Right lobe of liver (tissue), 6 donors: ENCODE data around the gene OLFML2B. TPM values are rescaled to one million over a fixed set of nuclear protein-coding genes. Genes with fewer than 3 reads are reported as not detected.
A peak's percentile ranks its signal among the peaks of the same experiment; 100 is the strongest.

ENCODE experiments used
- ATAC-seq, 4 donors: fragments of 200-7000 bp; cut with Tn5 transposase; one replicate each; pipeline ENCODE4 v1.9.1; 2020; ENCODE audit warnings: mild to moderate bottlenecking in 4 of 4, moderate library complexity in 4 of 4
- DNase-seq, 3 donors: peaks; one replicate each; pipeline ENCODE4 v3.0.0-alpha.2; 2020
- H3K27ac ChIP-seq, 3 donors: fragments of 200-600 bp; one replicate each; pipeline ENCODE4 v1.8.0; 2022
- H3K27me3 ChIP-seq, 2 donors: fragments of 200-600 bp; one replicate each; pipeline ENCODE4 v1.8.0; 2022
- H3K36me3 ChIP-seq, 4 donors: fragments of 200-600 bp; sonication (generic) in 1 of 4; one replicate each; pipeline versions ENCODE4 v1.5.1 to v1.8.0; 2017 to 2022; ENCODE audit warnings: control low read depth in 1 of 4
- H3K4me1 ChIP-seq, 4 donors: fragments of 200-600 bp; sonication (generic) in 1 of 4; one replicate each; pipeline versions ENCODE4 v1.5.1 to v1.8.0; 2017 to 2022; ENCODE audit warnings: control low read depth in 1 of 4
- H3K4me3 ChIP-seq, 3 donors: fragments of 200-600 bp; one replicate each; pipeline ENCODE4 v1.8.0; 2022
- H3K9me3 ChIP-seq, 4 donors: fragments of 200-600 bp; sonication (generic) in 1 of 4; one replicate each; pipeline versions ENCODE4 v1.5.1 to v1.8.0; 2017 to 2022; ENCODE audit warnings: control low read depth in 1 of 4
- POLR2A ChIP-seq: fragments of 450-650 bp; IDR thresholded peaks from one replicate; pipeline ENCODE4 v1.6.1; 2017; ENCODE audit warnings: antibody characterized with exemption, mild to moderate bottlenecking
- WGBS: methylation state at CpG from one replicate; pipeline ENCODE4 v1.1.6; 2018; ENCODE audit warnings: low coverage, low lambda C conversion rate; ENCODE audit not compliant: insufficient coverage; ENCODE audit errors: missing lambda C conversion rate; 5-methylcytosine and 5-hydroxymethylcytosine counted together
- intact Hi-C, 2 donors: fragments of 100-400 bp; cut with DNase I; formaldehyde crosslinking; loops; one replicate each; pipeline versions ENCODE4 v1.11.2 to v1.14.1; 2022
- total RNA-seq, 6 experiments: library from RNA; depleted of rRNA in 2 of 6; stranded (reverse); fragments of >200 nt in 2 of 6; fragmentation: NEBNext Ultra II Directional in 3 of 6; extraction: Animal tissue kit (Norgen Biotek cat#: 25700) in 3 of 6; gene quantifications; one replicate each; pipeline versions ENCODE4 v1.1.0 to v1.2.4, GENCODE V29; 2016 to 2023
- TF ChIP-seq, protein P1 (sequence below), 4 donors: fragments of 200-600 bp in 3 of 4; fragments of 450-650 bp in 1 of 4; IDR thresholded peaks; one replicate each; pipeline versions ENCODE4 v1.5.1 to v1.8.0; 2016 to 2022; ENCODE audit warnings: antibody characterized with exemption in 4 of 4, mild to moderate bottlenecking in 2 of 4
- donor health status: DM: no; HTN: yes; CAD: no.
- donor health status: DM: no; HTN: no; CAD: no.
- donor health status: DM: no; HTN: no; CAD: no.
- donor health status: DM: no; HTN: yes; CAD: no.
- donor health status: DM: no; HTN: yes; CAD: no.

The OLFML2B gene
- total RNA-seq, 6 experiments from 2014 or later, result 0.37 to 2.1 (median 1.3) TPM

DNA sequence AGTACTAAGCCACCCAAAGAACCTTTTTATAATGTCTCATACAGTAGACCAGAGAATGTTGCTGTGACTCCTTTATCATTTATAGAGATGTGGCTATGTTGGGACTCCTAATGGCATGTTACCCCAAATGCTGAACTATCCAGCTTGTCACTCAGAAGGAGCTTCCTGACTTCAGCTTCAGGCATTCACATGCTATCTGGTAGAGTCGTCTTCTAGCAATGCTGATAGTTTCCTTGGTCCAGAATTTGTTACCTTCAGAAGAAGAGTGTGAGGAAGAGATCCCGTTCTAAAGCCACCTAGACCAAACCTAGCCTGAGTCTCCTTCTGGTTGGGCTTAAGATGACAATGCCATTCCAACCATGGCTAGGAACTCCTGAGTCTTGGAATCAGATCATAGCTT is 68.1 kb downstream of the OLFML2B start:
- intact Hi-C loops, result no loop called here
- H3K4me1 ChIP-seq, result no peaks in the 10 kb centered on the region
- H3K27me3 ChIP-seq, result no peaks in the 10 kb centered on the region
- 80% methylated on average over 2 of the region's 2 CpGs for WGBS
- peaks cover 0 to 9% (median 4%) of the 10 kb centered on the region in 4 donors for H3K36me3 ChIP-seq
- DNase-seq, result no peak
- H3K27ac ChIP-seq, result no peak overlapping the region
- TF ChIP-seq POLR2A, result no peak
- TF ChIP-seq, protein P1, sequence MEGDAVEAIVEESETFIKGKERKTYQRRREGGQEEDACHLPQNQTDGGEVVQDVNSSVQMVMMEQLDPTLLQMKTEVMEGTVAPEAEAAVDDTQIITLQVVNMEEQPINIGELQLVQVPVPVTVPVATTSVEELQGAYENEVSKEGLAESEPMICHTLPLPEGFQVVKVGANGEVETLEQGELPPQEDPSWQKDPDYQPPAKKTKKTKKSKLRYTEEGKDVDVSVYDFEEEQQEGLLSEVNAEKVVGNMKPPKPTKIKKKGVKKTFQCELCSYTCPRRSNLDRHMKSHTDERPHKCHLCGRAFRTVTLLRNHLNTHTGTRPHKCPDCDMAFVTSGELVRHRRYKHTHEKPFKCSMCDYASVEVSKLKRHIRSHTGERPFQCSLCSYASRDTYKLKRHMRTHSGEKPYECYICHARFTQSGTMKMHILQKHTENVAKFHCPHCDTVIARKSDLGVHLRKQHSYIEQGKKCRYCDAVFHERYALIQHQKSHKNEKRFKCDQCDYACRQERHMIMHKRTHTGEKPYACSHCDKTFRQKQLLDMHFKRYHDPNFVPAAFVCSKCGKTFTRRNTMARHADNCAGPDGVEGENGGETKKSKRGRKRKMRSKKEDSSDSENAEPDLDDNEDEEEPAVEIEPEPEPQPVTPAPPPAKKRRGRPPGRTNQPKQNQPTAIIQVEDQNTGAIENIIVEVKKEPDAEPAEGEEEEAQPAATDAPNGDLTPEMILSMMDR (IDR thresholded peaks at IDR 0.05), result no peak
- H3K4me3 ChIP-seq, result no peak overlapping the region
- no peak for ATAC-seq
- H3K9me3 ChIP-seq, result no peaks in the 10 kb centered on the region

DNA sequence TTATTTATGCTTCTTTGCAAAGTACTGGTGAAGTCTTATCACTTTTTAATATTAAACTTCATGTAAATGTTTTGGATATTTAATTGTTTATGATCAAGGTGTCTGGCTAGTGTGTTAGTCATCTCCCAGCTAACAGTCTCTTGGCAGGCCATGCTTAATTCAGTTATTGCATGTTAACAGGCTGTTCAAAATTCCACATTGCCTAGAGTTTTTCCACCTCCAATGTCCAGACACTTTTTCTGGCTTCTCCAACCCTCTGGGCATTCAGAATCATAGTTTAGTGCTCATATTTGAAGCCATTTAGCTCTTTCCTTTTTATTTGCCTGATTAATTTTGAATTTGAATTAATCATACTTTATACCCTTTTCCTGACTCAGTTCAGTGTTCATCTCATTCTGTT is 69.2 kb downstream of the OLFML2B start:
- Histone ChIP-seq H3K27me3 (no peaks in the 10 kb centered on the region), H3K9me3 (no peaks in the 10 kb centered on the region), H3K36me3 (peaks cover 0 to 9% (median 4%) of the 10 kb centered on the region in 4 donors), H3K4me3 (no peak overlapping the region), H3K4me1 (no peaks in the 10 kb centered on the region), H3K27ac (no peak overlapping the region)
- DNase-seq (no peak), ATAC-seq (no peak)
- intact Hi-C loops, result no loop called here
- TF ChIP-seq, protein P1 (IDR thresholded peaks at IDR 0.05), result no peak
- no peak for TF ChIP-seq POLR2A

DNA sequence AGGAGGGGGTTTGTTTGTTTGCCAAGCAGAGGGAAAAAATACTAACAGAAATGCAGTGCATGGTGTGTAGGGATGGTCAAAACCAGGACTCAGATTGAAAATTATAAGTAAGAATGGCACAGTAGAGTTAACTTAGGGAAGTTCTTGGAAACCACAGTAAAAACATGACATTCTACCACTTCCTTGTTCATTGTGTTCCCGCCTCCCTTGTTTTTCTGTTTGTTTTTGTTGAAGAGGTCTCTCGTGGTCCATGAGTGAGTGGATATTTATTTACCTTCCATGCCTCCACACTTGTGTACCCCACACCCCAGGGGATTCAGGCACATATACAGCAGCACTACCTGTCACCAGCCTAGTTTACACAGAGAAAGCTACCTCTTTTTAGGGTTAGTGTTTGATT is 69.6 kb downstream of the OLFML2B start:
- H3K27ac ChIP-seq, result no peak overlapping the region
- WGBS, result 59% methylated on average over 2 of the region's 2 CpGs
- no peaks in the 10 kb centered on the region for H3K9me3 ChIP-seq
- ATAC-seq (peak in 2 of 4 donors; percentile 25 to 30), DNase-seq (no peak)
- H3K36me3 ChIP-seq, result peaks cover 0 to 8% (median 3%) of the 10 kb centered on the region in 4 donors
- intact Hi-C loops, result no loop called here
- no peaks in the 10 kb centered on the region for H3K4me1 ChIP-seq
- TF ChIP-seq POLR2A, result no peak
- TF ChIP-seq, protein P1 (IDR thresholded peaks at IDR 0.05), result no peak
- no peak overlapping the region for H3K4me3 ChIP-seq
- no peaks in the 10 kb centered on the region for H3K27me3 ChIP-seq

DNA sequence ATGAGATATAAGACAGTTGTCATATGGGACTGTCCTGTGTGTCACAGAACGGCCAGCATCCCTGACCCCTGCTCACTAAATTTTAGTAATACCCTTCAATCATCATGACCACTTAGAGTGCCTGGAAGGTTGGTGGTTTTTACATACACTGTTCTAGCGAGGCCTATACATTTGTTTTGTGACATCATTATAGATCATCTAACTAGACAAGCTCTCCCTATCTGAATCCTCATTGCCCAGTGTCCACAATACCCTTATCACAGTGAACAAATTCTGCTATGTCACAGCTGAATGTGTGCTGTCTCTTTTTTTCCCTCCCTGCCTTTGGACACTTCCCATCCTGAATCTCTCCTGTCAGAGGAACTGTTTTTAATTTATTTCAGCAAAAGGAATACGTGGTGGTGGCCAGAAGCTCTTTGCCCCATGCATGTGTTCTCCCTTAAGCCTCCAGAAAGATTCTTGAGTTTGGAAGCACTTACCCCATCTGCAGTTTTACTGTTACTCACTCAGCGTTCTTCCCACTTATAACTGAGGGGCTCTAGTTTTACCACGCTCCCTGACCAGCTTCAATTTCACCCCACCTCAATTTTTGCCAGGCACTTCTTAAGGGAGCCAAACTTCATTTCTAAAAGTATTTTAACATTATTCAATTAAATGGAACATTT is 70.3 kb downstream of the OLFML2B start:
- intact Hi-C loops, result no loop called here
- H3K4me1 ChIP-seq, result no peaks in the 10 kb centered on the region
- no peak overlapping the region for H3K4me3 ChIP-seq
- H3K27ac ChIP-seq, result no peak overlapping the region
- peaks cover 0 to under 1% (median 0%) of the 10 kb centered on the region in 4 donors for H3K36me3 ChIP-seq
- TF ChIP-seq POLR2A, result no peak
- TF ChIP-seq, protein P1 (IDR thresholded peaks at IDR 0.05), result no peak
- ATAC-seq, result no peak
- H3K9me3 ChIP-seq, result no peaks in the 10 kb centered on the region
- 87% methylated on average over 5 of the region's 5 CpGs for WGBS
- H3K27me3 ChIP-seq, result no peaks in the 10 kb centered on the region
- no peak for DNase-seq
